ENCODE results near the gene CNDP2. TPM values are rescaled to one million over a fixed set of nuclear protein-coding genes. Genes with fewer than 3 reads are reported as not detected.

CNDP2 gene
- total and polyA plus RNA-seq, 9 donors: 27.5 to 82.3 (median 59.5) TPM

DNA sequence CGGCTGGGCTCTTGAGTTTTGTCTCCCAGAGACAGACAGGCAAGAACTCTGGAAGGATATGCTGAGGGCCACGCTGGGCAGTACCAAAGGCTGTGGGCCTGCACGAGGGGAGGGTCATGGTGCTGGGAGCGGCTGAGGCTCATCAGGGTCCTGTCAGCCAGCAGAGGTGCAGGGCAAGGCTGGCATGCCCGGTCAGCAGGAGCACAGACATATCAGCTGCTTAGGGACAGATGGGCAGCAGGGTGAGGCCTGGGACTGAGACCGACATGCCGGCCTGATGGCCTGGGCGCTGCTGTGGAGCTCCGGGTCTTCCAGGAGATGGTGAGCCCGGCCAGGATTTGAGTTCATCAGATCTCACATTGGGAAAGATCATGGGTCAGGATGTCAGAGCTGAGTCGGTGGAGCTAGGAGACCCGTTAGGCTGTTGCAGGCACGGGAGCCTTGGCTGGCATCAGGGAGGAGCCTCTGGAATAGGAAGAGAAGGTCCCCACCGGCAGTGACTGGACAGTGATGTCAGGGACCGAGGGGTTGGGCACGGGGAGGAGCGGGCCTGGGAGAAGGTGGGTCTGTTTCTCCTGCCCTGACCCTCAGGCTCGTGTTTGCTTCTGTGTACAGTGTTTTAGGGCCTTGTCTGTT is 18.8 kb downstream of the CNDP2 start:
- whole genome bisulfite sequencing (ENCODE audit: insufficient coverage): 91% methylated on average over 18 of the region's 18 CpGs
- H3K36me3 ChIP-seq (ENCODE audit: control insufficient read depth, insufficient read depth, low read length): peaks cover 89% of the 10 kb centered on the region
- no peak for DNase-seq
- no peaks in the 10 kb centered on the region for H3K27me3 ChIP-seq (ENCODE audit: control insufficient read depth, insufficient read depth, low read length)
- H3K9me3 ChIP-seq (replicated peaks; ENCODE audit: control insufficient read depth, low read depth, low read length): no peaks in the 10 kb centered on the region
- no peaks in the 10 kb centered on the region for H3K4me1 ChIP-seq (ENCODE audit: control insufficient read depth, insufficient read depth, low read length)
- no peak overlapping the region for H3K4me3 ChIP-seq (ENCODE audit: low read length)
- H3K27ac ChIP-seq (ENCODE audit: low read length): no peak overlapping the region

DNA sequence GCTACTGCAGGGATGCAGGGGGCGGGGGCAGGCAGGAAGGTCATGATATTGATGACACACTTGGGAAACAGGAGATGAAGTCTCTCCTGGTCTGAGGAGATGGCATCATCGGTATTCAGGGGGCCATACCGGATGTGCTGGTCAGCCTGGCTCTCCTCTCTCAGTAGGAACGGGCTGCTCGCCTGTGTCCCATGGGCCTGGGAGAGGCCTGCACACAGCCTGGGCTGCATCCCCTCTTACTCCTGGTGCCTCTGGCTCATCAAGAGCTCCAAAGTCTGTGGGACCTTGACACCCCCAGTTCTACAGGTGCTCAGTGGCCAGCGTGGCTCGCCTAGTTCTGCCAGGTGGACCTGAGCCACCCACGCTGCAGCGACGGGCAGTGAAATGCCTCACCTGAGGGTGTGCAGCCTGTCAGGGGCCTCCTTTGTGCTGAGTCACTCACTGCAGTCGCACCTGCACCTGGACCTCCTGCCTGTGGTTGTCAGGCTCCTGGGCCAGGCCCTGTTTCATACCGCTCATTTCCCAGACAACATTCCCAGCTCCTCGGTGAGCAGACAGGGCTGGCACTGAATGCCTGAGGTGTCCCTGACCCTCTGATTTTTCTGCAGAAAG is 19.6 kb downstream of the CNDP2 start:
- WGBS (ENCODE audit: insufficient coverage): 87% methylated on average over 12 of the region's 13 CpGs
- no peaks in the 10 kb centered on the region for H3K9me3 ChIP-seq (replicated peaks; ENCODE audit: control insufficient read depth, low read depth, low read length)
- no peak for DNase-seq
- peaks cover 89% of the 10 kb centered on the region for H3K36me3 ChIP-seq (ENCODE audit: control insufficient read depth, insufficient read depth, low read length)
- H3K27ac ChIP-seq (ENCODE audit: low read length): no peak overlapping the region
- H3K4me1 ChIP-seq (ENCODE audit: control insufficient read depth, insufficient read depth, low read length): no peaks in the 10 kb centered on the region
- no peaks in the 10 kb centered on the region for H3K27me3 ChIP-seq (ENCODE audit: control insufficient read depth, insufficient read depth, low read length)
- no peak overlapping the region for H3K4me3 ChIP-seq (ENCODE audit: low read length)

DNA sequence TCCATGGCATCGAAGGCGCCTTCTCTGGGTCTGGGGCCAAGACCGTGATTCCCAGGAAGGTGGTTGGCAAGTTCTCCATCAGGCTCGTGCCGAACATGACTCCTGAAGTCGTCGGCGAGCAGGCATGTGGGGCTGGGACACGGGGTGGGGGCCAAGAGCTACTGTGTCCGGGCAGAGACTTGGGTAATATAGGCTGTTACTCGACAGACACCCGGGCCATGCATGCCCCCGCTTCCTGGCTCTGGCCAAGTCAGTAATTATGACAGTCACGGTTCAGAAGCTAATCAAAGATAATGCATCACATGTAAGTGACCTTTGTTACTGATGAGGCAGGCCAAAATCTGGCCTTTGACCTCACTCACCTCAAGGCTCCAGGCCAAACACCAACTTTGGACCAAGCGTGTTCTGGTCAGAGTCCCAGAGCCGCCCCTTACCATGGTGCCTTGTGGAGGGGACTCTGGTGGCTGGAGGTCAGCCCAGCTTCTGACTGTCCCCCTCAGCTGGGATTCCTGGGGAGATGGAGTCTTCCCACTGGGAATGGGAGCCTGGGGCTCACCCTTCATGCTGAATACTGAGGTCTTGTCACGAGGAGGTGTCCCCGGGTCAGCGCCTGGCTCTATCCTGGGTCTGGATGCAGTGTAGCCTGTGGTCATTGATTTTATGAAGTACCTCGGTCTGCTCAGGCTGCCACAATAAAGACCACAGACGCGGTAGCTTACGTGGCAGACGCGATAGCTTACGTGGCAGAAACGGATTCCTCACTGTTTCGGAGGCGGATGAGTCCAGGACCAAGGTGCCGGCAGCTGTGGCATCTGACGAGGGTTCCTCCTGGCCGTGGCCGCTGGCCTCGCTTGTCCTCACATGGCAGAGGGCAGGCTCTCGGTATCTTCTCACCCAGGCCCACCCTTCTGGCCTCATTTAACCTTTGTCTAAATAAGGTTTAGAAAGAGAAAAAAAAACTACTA is 20.4 kb downstream of the CNDP2 start:
- Histone ChIP-seq H3K4me3 (ENCODE audit: low read length) (no peak overlapping the region), H3K27ac (ENCODE audit: low read length) (no peak overlapping the region), H3K9me3 (replicated peaks; ENCODE audit: control insufficient read depth, low read depth, low read length) (no peaks in the 10 kb centered on the region), H3K4me1 (ENCODE audit: control insufficient read depth, insufficient read depth, low read length) (no peaks in the 10 kb centered on the region), H3K36me3 (ENCODE audit: control insufficient read depth, insufficient read depth, low read length) (peaks cover 91% of the 10 kb centered on the region), H3K27me3 (ENCODE audit: control insufficient read depth, insufficient read depth, low read length) (no peaks in the 10 kb centered on the region)
- DNase-seq: no peak
- WGBS (ENCODE audit: insufficient coverage): 90% methylated on average over 25 of the region's 35 CpGs

DNA sequence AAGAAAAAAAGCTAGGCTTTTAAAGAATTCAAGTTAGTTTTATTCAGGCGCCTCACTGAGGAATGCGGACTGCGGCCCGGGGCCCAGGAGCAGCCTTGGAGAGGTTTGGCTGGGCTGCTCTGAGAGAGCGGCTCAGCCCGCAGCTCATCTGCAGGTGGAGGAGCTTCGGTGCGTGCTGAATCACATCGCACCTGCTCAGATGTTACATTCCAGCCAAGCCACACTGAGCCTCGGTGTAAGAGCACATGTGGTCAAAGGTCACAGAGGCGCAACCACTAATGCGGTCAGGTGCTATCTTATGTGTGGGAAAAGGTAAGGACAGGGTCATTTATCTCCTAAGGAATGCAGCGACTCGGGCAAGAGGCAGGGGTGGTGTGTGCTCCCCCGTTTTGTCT is 21.1 kb downstream of the CNDP2 start:
- H3K36me3 ChIP-seq (ENCODE audit: control insufficient read depth, insufficient read depth, low read length): peaks cover 89% of the 10 kb centered on the region
- no peak overlapping the region for H3K4me3 ChIP-seq (ENCODE audit: low read length)
- no peak for DNase-seq
- no peak overlapping the region for H3K27ac ChIP-seq (ENCODE audit: low read length)
- H3K4me1 ChIP-seq (ENCODE audit: control insufficient read depth, insufficient read depth, low read length): no peaks in the 10 kb centered on the region
- no peaks in the 10 kb centered on the region for H3K27me3 ChIP-seq (ENCODE audit: control insufficient read depth, insufficient read depth, low read length)
- 90% methylated on average over 14 of the region's 15 CpGs for WGBS (ENCODE audit: insufficient coverage)
- H3K9me3 ChIP-seq (replicated peaks; ENCODE audit: control insufficient read depth, low read depth, low read length): no peaks in the 10 kb centered on the region

DNA sequence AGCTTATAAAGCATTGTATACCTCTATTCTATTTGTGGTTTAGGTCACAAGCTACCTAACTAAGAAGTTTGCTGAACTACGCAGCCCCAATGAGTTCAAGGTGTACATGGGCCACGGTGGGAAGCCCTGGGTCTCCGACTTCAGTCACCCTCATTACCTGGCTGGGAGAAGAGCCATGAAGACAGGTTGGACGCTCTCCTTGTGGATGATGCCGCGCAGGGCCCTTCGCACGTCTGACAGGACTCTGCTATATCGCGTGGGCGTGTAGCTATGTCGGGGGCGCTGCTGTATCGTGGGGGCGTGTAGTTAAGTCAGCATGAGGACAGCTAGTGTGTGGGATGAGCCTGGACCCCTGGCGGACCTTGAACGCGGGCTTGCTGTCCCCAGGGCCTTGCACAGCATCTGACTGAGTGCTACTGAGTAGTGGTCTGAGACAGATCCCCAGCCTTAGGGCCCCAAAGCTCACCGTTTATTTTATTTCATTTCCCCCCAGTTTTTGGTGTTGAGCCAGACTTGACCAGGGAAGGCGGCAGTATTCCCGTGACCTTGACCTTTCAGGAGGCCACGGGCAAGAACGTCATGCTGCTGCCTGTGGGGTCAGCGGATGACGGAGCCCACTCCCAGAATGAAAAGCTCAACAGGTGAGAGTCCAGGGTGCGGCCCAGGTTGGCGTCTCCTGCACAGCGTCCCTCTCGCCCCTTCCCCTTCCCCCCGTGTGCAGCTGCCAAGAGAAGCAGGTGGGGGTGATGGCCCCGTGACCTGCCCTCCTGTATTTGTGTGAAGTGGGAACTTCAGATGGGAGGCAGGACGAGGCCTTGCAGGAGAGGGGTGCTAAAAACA is 22.5 kb downstream of the CNDP2 start:
- Histone ChIP-seq H3K27ac (ENCODE audit: low read length) (no peak overlapping the region), H3K9me3 (replicated peaks; ENCODE audit: control insufficient read depth, low read depth, low read length) (no peaks in the 10 kb centered on the region), H3K4me3 (ENCODE audit: low read length) (no peak overlapping the region), H3K27me3 (ENCODE audit: control insufficient read depth, insufficient read depth, low read length) (no peaks in the 10 kb centered on the region), H3K36me3 (ENCODE audit: control insufficient read depth, insufficient read depth, low read length) (peaks cover 82% of the 10 kb centered on the region), H3K4me1 (ENCODE audit: control insufficient read depth, insufficient read depth, low read length) (no peaks in the 10 kb centered on the region)
- no peak for DNase-seq
- 85% methylated on average over 25 of the region's 32 CpGs for WGBS (ENCODE audit: insufficient coverage)

DNA sequence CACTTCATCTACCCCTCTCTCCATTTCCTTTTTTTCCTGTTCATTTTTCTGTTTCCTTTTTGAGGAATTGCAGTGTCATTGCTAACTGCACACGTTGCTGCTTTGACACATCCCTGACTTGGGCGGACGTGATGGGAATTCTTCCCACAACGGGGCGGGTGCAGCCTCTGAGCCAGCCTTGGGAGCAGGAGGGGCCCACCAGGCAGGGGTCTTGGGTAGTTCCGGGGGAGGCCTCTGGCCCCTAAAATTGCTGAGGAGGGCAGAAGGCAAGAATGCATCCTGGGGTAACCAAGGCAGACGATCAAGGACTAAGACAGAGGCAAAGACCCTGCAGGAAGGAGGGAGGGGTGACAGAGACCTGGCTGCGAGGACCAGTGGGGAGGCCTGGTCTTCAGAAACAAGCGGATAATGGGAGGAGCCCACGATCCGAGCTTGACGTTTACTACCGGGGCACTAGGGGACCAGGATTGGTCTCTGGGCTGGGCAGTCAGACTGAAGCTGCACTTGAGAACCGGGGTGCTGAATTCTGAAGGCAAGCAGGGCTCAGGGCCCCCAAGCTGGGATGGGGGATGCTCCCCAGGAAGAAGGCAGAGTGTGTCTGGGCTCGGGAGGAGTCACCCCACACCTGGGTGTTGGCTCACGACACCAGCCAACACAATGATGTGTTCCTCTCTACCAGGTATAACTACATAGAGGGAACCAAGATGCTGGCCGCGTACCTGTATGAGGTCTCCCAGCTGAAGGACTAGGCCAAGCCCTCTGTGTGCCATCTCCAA is 23.3 kb downstream of the CNDP2 start:
- H3K4me1 ChIP-seq (ENCODE audit: control insufficient read depth, insufficient read depth, low read length): no peaks in the 10 kb centered on the region
- H3K36me3 ChIP-seq (ENCODE audit: control insufficient read depth, insufficient read depth, low read length): peaks cover 75% of the 10 kb centered on the region
- no peaks in the 10 kb centered on the region for H3K27me3 ChIP-seq (ENCODE audit: control insufficient read depth, insufficient read depth, low read length)
- H3K4me3 ChIP-seq (ENCODE audit: low read length): no peak overlapping the region
- no peak overlapping the region for H3K27ac ChIP-seq (ENCODE audit: low read length)
- DNase-seq: no peak
- 88% methylated on average over 16 of the region's 18 CpGs for WGBS (ENCODE audit: insufficient coverage)
- H3K9me3 ChIP-seq (replicated peaks; ENCODE audit: control insufficient read depth, low read depth, low read length): no peaks in the 10 kb centered on the region

DNA sequence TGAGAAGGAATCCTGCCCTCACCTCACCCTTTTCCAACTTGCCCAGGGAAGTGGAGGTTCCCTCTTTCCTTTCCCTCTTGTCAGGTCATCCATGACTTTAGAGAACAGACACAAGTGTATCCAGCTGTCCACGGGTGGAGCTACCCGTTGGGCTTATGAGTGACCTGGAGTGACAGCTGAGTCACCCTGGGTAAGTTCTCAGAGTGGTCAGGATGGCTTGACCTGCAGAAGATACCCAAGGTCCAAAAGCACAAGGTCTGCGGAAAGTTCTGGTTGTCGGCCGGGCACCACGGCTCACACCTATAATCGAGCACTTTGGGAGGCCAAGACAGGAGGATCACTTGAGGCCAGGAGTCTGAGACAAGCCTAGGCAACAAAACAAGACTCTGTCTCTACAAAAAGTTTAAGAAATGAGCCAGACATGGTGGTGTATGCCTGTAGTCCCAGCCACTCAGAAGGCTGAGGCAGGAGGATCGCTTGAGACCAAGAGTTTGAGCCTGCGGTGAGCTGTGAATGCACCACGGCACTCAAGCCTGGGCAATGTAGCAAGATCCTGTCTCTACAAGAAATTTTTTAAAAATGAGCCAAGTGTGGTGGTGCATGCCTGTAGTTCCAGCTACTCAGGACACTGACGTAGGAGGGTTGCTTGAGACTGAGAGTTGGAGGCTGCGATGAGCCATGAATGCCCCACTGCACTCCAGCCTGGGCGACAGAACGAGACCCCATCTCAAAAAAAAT is 24.1 kb downstream of the CNDP2 start:
- Histone ChIP-seq H3K9me3 (replicated peaks; ENCODE audit: control insufficient read depth, low read depth, low read length) (no peaks in the 10 kb centered on the region), H3K27me3 (ENCODE audit: control insufficient read depth, insufficient read depth, low read length) (no peaks in the 10 kb centered on the region), H3K4me3 (ENCODE audit: low read length) (no peak overlapping the region), H3K27ac (ENCODE audit: low read length) (no peak overlapping the region), H3K36me3 (ENCODE audit: control insufficient read depth, insufficient read depth, low read length) (peaks cover 68% of the 10 kb centered on the region), H3K4me1 (ENCODE audit: control insufficient read depth, insufficient read depth, low read length) (no peaks in the 10 kb centered on the region)
- 87% methylated on average over 12 of the region's 14 CpGs for WGBS (ENCODE audit: insufficient coverage)
- no peak for DNase-seq

DNA sequence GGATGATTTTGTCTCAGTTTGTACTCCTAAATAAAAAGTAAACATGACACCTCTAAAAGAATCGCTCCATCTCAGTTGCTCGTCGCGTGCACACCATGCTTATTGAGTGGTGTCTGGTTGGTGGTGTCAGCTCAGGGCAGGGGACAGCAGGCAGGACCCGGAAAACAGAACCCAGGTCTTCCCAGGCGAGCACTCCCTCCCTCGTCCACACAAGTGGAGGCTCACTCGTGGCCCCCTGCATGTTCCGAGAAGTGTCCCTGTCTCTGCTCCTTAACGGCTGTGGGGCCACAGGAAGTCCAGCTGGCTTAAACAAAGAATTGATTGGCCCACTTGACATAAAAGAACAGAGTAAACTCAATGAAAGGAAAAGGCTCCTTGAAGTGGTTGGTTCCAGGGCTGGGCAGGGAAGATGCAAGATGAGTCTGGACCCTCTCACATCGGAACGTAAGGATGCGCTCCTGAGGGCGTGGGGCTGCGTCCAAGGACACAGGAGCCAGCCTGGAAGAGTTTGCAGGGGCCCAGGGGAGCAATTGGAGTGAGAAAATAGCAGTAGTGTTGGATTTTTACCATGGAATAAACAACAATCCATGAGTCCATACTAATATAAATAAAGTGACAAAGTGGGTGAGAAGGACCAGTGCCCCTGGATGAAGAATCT is 25.0 kb downstream of the CNDP2 start:
- DNase-seq: no peak
- Histone ChIP-seq H3K36me3 (ENCODE audit: control insufficient read depth, insufficient read depth, low read length) (peaks cover 58% of the 10 kb centered on the region), H3K27ac (ENCODE audit: low read length) (no peak overlapping the region), H3K9me3 (replicated peaks; ENCODE audit: control insufficient read depth, low read depth, low read length) (no peaks in the 10 kb centered on the region), H3K27me3 (ENCODE audit: control insufficient read depth, insufficient read depth, low read length) (no peaks in the 10 kb centered on the region), H3K4me1 (ENCODE audit: control insufficient read depth, insufficient read depth, low read length) (no peaks in the 10 kb centered on the region), H3K4me3 (ENCODE audit: low read length) (no peak overlapping the region)
- WGBS (ENCODE audit: insufficient coverage): 77% methylated on average over 5 of the region's 15 CpGs
